Esophagus muscularis mucosa (tissue), 4 donors: Measurements from ENCODE around the gene ST3GAL5. TPM values are rescaled to one million over a fixed set of nuclear protein-coding genes. Genes with fewer than 3 reads are reported as not detected.

Experiments used
- DNase-seq: peaks from one replicate; pipeline ENCODE4 v3.0.0-alpha.2; 2017; ENCODE audit errors: extremely low spot score
- H3K27ac ChIP-seq, 4 donors: fragments of 200-600 bp; sonication (generic); replicated peaks in 1 of 4; 1 replicate in 3 of 4; 2 replicates in 1 of 4; pipeline ENCODE4 v1.5.1; 2016 to 2019; ENCODE audit warnings: mild to moderate bottlenecking in 1 of 4
- H3K27me3 ChIP-seq, 4 donors: fragments of 200-600 bp; sonication (generic); one replicate each; pipeline versions ENCODE4 v1.5.1 to v1.6.0; 2016 to 2019
- H3K36me3 ChIP-seq, 4 donors: fragments of 200-600 bp; sonication (generic); one replicate each; pipeline ENCODE4 v1.5.1; 2016 to 2019
- H3K4me1 ChIP-seq, 4 donors: fragments of 200-600 bp; sonication (generic); one replicate each; pipeline ENCODE4 v1.5.1; 2016 to 2019
- H3K4me3 ChIP-seq, 4 donors: fragments of 200-600 bp; sonication (generic); 1 replicate in 2 of 4; 2 replicates in 2 of 4; pipeline ENCODE4 v1.5.1; 2016 to 2019; ENCODE audit warnings: mild to moderate bottlenecking in 4 of 4, moderate library complexity in 1 of 4
- H3K9me3 ChIP-seq, 4 donors: fragments of 200-600 bp; sonication (generic); 1 replicate in 3 of 4; 2 replicates in 1 of 4; pipeline ENCODE4 v1.5.1; 2016 to 2019
- CTCF ChIP-seq, 3 experiments: fragments of 200-600 bp in 2 of 3; fragments of 450-650 bp in 1 of 3; sonication (generic) in 2 of 3; IDR thresholded peaks; one replicate each; pipeline ENCODE4 v1.5.1; 2017 to 2019; ENCODE audit warnings: antibody characterized with exemption in 3 of 3, mild to moderate bottlenecking in 2 of 3, moderate library complexity in 1 of 3
- EP300 ChIP-seq: sonication (generic); formaldehyde crosslinking; IDR thresholded peaks from one replicate; pipeline ENCODE4 v1.6.1; 2017; ENCODE audit warnings: antibody characterized with exemption
- POLR2A ChIP-seq: fragments of 450-650 bp; IDR thresholded peaks from one replicate; pipeline ENCODE4 v1.6.1; 2017; ENCODE audit warnings: antibody characterized with exemption, moderate library complexity, mild to moderate bottlenecking, low read depth
- POLR2AphosphoS5 ChIP-seq, 2 donors: sonication (generic); formaldehyde crosslinking; IDR thresholded peaks; one replicate each; pipeline ENCODE4 v1.6.1; 2017; ENCODE audit warnings: antibody characterized with exemption in 2 of 2
- WGBS: methylation state at CpG from one replicate; pipeline ENCODE4 v1.1.5; 2018; 5-methylcytosine and 5-hydroxymethylcytosine counted together
- intact Hi-C: fragments of 100-400 bp; cut with DNase I; formaldehyde crosslinking; loops from one replicate; pipeline ENCODE4 v1.15.1; 2023
- total RNA-seq, 4 donors: library from RNA; depleted of rRNA; stranded (reverse); fragments of >200 nt; gene quantifications; one replicate each; pipeline versions ENCODE4 v1.1.0 to v1.2.1, GENCODE V29; 2016

The ST3GAL5 gene
- total RNA-seq, 4 donors from 2014 or later: 11.3 to 21.6 (median 19.4) TPM

GRCh38 chr2:85868822-85869221, 20.0 kb downstream of the ST3GAL5 start:
- H3K27me3 ChIP-seq: no peaks in the 10 kb centered on the region
- no peak for TF ChIP-seq POLR2AphosphoS5 (IDR thresholded peaks at IDR 0.05)
- TF ChIP-seq CTCF (IDR thresholded peaks at IDR 0.05): no peak
- no peak for TF ChIP-seq POLR2A
- TF ChIP-seq EP300: no peak
- intact Hi-C loops: no loop called here
- H3K27ac ChIP-seq: no peak overlapping the region
- H3K9me3 ChIP-seq: no peaks in the 10 kb centered on the region
- peaks cover 3 to 19% (median 11%) of the 10 kb centered on the region in 4 donors for H3K4me1 ChIP-seq
- no peak overlapping the region for H3K4me3 ChIP-seq
- H3K36me3 ChIP-seq: no peaks in the 10 kb centered on the region
- WGBS: 90% methylated on average over 9 of the region's 9 CpGs
- no peak for DNase-seq

GRCh38 chr2:85867556-85868292, 21.1 kb downstream of the ST3GAL5 start:
- H3K27ac ChIP-seq: no peak overlapping the region
- intact Hi-C loops: no loop called here
- no peaks in the 10 kb centered on the region for H3K9me3 ChIP-seq
- 86% methylated on average over 11 of the region's 11 CpGs for WGBS
- no peak overlapping the region for H3K4me3 ChIP-seq
- H3K27me3 ChIP-seq: no peaks in the 10 kb centered on the region
- TF ChIP-seq POLR2A (no peak), EP300 (no peak), POLR2AphosphoS5 (IDR thresholded peaks at IDR 0.05) (no peak), CTCF (IDR thresholded peaks at IDR 0.05) (no peak)
- peaks cover 3 to 16% (median 10%) of the 10 kb centered on the region in 4 donors for H3K4me1 ChIP-seq
- no peak for DNase-seq
- peaks cover 0 to 5% (median 0%) of the 10 kb centered on the region in 4 donors for H3K36me3 ChIP-seq

- intact Hi-C loops: no loop called here
- H3K36me3 ChIP-seq: peaks cover 0 to 5% (median 0%) of the 10 kb centered on the region in 4 donors
- no peaks in the 10 kb centered on the region for H3K27me3 ChIP-seq
- no peaks in the 10 kb centered on the region for H3K9me3 ChIP-seq
- no peak overlapping the region for H3K27ac ChIP-seq
- DNase-seq: no peak
- H3K4me3 ChIP-seq: no peak overlapping the region
- WGBS: 92% methylated on average over 1 of the region's 1 CpG
- TF ChIP-seq EP300: no peak
- no peak for TF ChIP-seq POLR2AphosphoS5 (IDR thresholded peaks at IDR 0.05)
- no peak for TF ChIP-seq CTCF (IDR thresholded peaks at IDR 0.05)
- no peak for TF ChIP-seq POLR2A
- H3K4me1 ChIP-seq: peaks cover 0 to 16% (median 8%) of the 10 kb centered on the region in 4 donors
Observed at GRCh38 chr2:85867121-85867520, 21.7 kb downstream of the ST3GAL5 start.

- Histone ChIP-seq H3K4me3 (no peak overlapping the region), H3K4me1 (peaks cover 0 to 16% (median 8%) of the 10 kb centered on the region in 4 donors), H3K36me3 (peaks cover 0 to 5% (median 0%) of the 10 kb centered on the region in 4 donors), H3K27me3 (no peaks in the 10 kb centered on the region), H3K27ac (no peak overlapping the region), H3K9me3 (no peaks in the 10 kb centered on the region)
- TF ChIP-seq CTCF (IDR thresholded peaks at IDR 0.05): no peak
- no peak for TF ChIP-seq POLR2AphosphoS5 (IDR thresholded peaks at IDR 0.05)
- no peak for TF ChIP-seq EP300
- no peak for TF ChIP-seq POLR2A
- DNase-seq: no peak
- intact Hi-C loops: no loop called here
- WGBS: 95% methylated on average over 3 of the region's 3 CpGs
Observed at GRCh38 chr2:85866165-85866659, 22.6 kb downstream of the ST3GAL5 start.
